GM12878 (cell line): ENCODE measurements around the gene MALRD1. TPM values are rescaled to one million over a fixed set of nuclear protein-coding genes. Genes with fewer than 3 reads are reported as not detected.

Source experiments
- ATAC-seq: fragments of 200-7000 bp; cut with Tn5 transposase; 3 replicates; pipeline ENCODE4 v1.9.1; 2020; ENCODE audit warnings: mild to moderate bottlenecking, moderate library complexity
- BruUV-seq: library from RNA; stranded (reverse); fragments of 400-500 nt; replicated peaks from 2 replicates; lab custom pipeline; 2021; lab: Mats Ljungman, UMichigan
- CTCF ChIA-PET: fragments of 300-600 bp; sonication (Branson Sonifier 250); formaldehyde crosslinking; extraction: SDS; loops from one replicate; lab custom pipeline; 2021; ENCODE audit warnings: inconsistent platforms; lab: Yijun Ruan, JAX
- POLR2A ChIA-PET: fragments of 350-600 bp; formaldehyde crosslinking; extraction: SDS; loops from one replicate; lab custom pipeline; 2021; ENCODE audit warnings: inconsistent platforms; lab: Charles Lee
- RAD21 ChIA-PET: fragments of 300-600 bp; sonication (Branson Sonifier 250); formaldehyde crosslinking; loops from one replicate; lab custom pipeline; 2023; ENCODE audit warnings: antibody characterized with exemption; ENCODE audit not compliant: unreplicated experiment; lab: Charles Lee
- SMC1A ChIA-PET: fragments of 300-600 bp; sonication (Branson Sonifier 250); formaldehyde crosslinking; loops from one replicate; lab custom pipeline; 2023; ENCODE audit not compliant: unreplicated experiment, uncharacterized antibody; lab: Charles Lee
- DNase-seq: peaks from one replicate; pipeline ENCODE4 v3.0.0-alpha.2; 2011; ENCODE audit warnings: low read depth, low spot score
- FAIRE-seq: peaks from 3 replicates; lab custom pipeline; 2011; peaks lifted over from hg19 to GRCh38; lab: Jason Lieb, UNC
- H2AFZ ChIP-seq: 2 replicates; pipeline ENCODE4 v1.6.0; 2011; ENCODE audit warnings: low read depth, low read length, control low read depth; ENCODE audit not compliant: control insufficient read depth
- H3K27ac ChIP-seq: 2 replicates; pipeline ENCODE4 v1.5.1; 2011; ENCODE audit warnings: control low read depth; ENCODE audit not compliant: control insufficient read depth, insufficient read depth
- H3K27me3 ChIP-seq, 2 experiments: replicated peaks in 1 of 2; 2 replicates each; pipeline versions ENCODE4 v1.6.0 to v1.6.1; 2011; ENCODE audit warnings: low read length in 1 of 2; ENCODE audit not compliant: control insufficient read depth in 2 of 2, insufficient read depth in 2 of 2
- H3K36me3 ChIP-seq, 2 experiments: 2 replicates each; pipeline ENCODE4 v1.5.1; 2011; ENCODE audit warnings: low read length in 1 of 2; ENCODE audit not compliant: control insufficient read depth in 2 of 2, insufficient read depth in 2 of 2
- H3K4me1 ChIP-seq: 2 replicates; pipeline ENCODE4 v1.6.1; 2011; ENCODE audit warnings: mild to moderate bottlenecking, low read length, moderate library complexity, mixed read lengths; ENCODE audit not compliant: control insufficient read depth, insufficient read depth
- H3K4me2 ChIP-seq: 2 replicates; pipeline ENCODE4 v1.6.0; 2011; ENCODE audit warnings: control low read depth; ENCODE audit not compliant: control insufficient read depth, insufficient read depth
- H3K4me3 ChIP-seq: fragments of 200-600 bp; sonication (generic); 2 replicates; pipeline ENCODE4 v1.5.1; 2016
- H3K79me2 ChIP-seq: 2 replicates; pipeline ENCODE4 v1.6.0; 2011; ENCODE audit warnings: low read length; ENCODE audit not compliant: control insufficient read depth, insufficient read depth
- H3K9ac ChIP-seq: 2 replicates; pipeline ENCODE4 v1.8.0; 2011; ENCODE audit warnings: low read length, control low read depth, mixed read lengths; ENCODE audit not compliant: control insufficient read depth, insufficient read depth
- H3K9me3 ChIP-seq: replicated peaks from 3 replicates; pipeline ENCODE4 v1.5.1; 2011; ENCODE audit warnings: mild to moderate bottlenecking, low read length; ENCODE audit not compliant: control insufficient read depth, insufficient read depth
- H4K20me1 ChIP-seq: 2 replicates; pipeline ENCODE4 v1.6.0; 2011; ENCODE audit not compliant: control insufficient read depth, insufficient read depth
- BCL11A ChIP-seq: IDR thresholded peaks from 2 replicates; pipeline ENCODE4 v1.6.1; 2011; ENCODE audit warnings: low read depth, low read length
- BHLHE40 ChIP-seq, 2 experiments: fragments of 450-650 bp in 1 of 2; IDR thresholded peaks; 2 replicates each; pipeline ENCODE4 v1.6.1; 2011 to 2017; ENCODE audit warnings: low read depth in 2 of 2, borderline replicate concordance in 1 of 2, improper control_type of control experiment in 1 of 2, low read length in 1 of 2, mild to moderate bottlenecking in 1 of 2
- CHD4 ChIP-seq: fragments of 200-600 bp; sonication (generic); IDR thresholded peaks from 2 replicates; pipeline ENCODE4 v1.6.1; 2016; ENCODE audit warnings: mild to moderate bottlenecking
- GABPA ChIP-seq: IDR thresholded peaks from 2 replicates; pipeline ENCODE4 v1.6.1; 2014; ENCODE audit warnings: antibody characterized with exemption, low read depth, mild to moderate bottlenecking, inconsistent platforms
- IRF3 ChIP-seq: fragments of 450-650 bp; IDR thresholded peaks from 2 replicates; pipeline ENCODE4 v1.6.1; 2014; ENCODE audit warnings: mild to moderate bottlenecking
- JUNB ChIP-seq: IDR thresholded peaks from 2 replicates; pipeline ENCODE4 v1.6.1; 2016; ENCODE audit warnings: antibody characterized with exemption, mild to moderate bottlenecking
- RUNX3 ChIP-seq: IDR thresholded peaks from 2 replicates; pipeline ENCODE4 v1.6.1; 2012; ENCODE audit warnings: low read length, inconsistent platforms
- SIN3A ChIP-seq: IDR thresholded peaks from 2 replicates; pipeline ENCODE4 v1.6.1; 2012; ENCODE audit warnings: low read depth, low read length, improper control_type of control experiment
- ZNF622 ChIP-seq: fragments of 450-650 bp; IDR thresholded peaks from 2 replicates; pipeline ENCODE4 v1.6.1; 2017; ENCODE audit warnings: mild to moderate bottlenecking, inconsistent platforms
- WGBS: methylation state at CpG from one replicate; pipeline ENCODE4 v1.1.6; 2016; ENCODE audit warnings: low lambda C conversion rate; ENCODE audit not compliant: insufficient replicate concordance, insufficient coverage; ENCODE audit errors: missing lambda C conversion rate; 5-methylcytosine and 5-hydroxymethylcytosine counted together
- in situ Hi-C: fragments of 300-500 bp; cut with MboI; formaldehyde crosslinking; loops from 9 replicates; pipeline ENCODE4 v1.14.3; 2018; ENCODE audit warnings: mixed read lengths
- intact Hi-C: fragments of 100-400 bp; cut with micrococcal nuclease; formaldehyde crosslinking; loops from one replicate; pipeline ENCODE4 v1.14.2; 2022; ENCODE audit not compliant: unreplicated experiment
- polyA plus RNA-seq, 11 experiments: library from polyadenylated mRNA; depleted of rRNA in 4 of 11; unstranded in 6 of 11; stranded (reverse) in 5 of 11; fragments of >200 nt; fragmentation: Nextera tagmentation in 4 of 11; fragmentation: Illumina TruSeq in 1 of 11; extraction: Ambion mirVana in 4 of 11; extraction: Trizol in 1 of 11; gene quantifications; 1 replicate in 1 of 11; 2 replicates in 10 of 11; pipeline versions ENCODE4 v1.2.1 to v1.2.3, GENCODE V29; 2011 to 2016; ENCODE audit warnings: inconsistent platforms in 2 of 11, missing spikeins in 2 of 11, low read depth in 1 of 11
- total RNA-seq, 4 experiments: library from RNA; depleted of rRNA in 3 of 4; stranded (reverse); fragments of >200 nt in 3 of 4; fragmentation: Illumina TruSeq in 1 of 4; extraction: Trizol in 1 of 4; gene quantifications; 2 replicates each; pipeline versions ENCODE4 v1.2.1 to v1.2.3, GENCODE V29; 2013 to 2021
- TF ChIP-seq, protein P1 (sequence below): fragments of 450-650 bp; IDR thresholded peaks from 2 replicates; pipeline ENCODE4 v1.6.1; 2016; ENCODE audit warnings: mild to moderate bottlenecking
- TF ChIP-seq, protein P2 (sequence below): fragments of 450-650 bp; IDR thresholded peaks from 2 replicates; pipeline ENCODE4 v1.6.1; 2017; ENCODE audit warnings: antibody characterized with exemption, mild to moderate bottlenecking, moderate library complexity

Gene MALRD1
- total and polyA plus RNA-seq, 10 of the 15 experiments (the other 5 are each of a cell fraction or from before 2014, with no cell fraction given), result 0.12 to 6.6 (median 0.26) TPM; not detected in 2

DNA sequence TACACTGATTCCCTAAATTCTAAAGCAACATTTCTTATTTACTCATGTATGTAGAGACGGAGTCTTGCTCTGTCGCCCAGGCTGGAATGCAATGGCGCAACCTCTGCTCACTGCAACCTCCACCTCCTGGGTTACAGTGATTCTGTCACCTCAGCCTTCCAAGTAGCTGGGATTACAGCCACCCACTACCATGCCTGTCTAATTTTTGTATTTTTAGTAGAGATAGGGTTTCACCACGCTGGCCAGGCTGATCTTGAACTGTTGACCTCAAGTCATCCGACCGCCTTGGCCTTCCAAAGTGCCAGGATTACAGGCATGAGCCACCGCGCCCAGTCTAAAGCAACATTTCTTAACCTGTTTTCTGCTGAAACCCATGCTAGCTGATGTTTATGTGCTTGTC is 540.0 kb downstream of the MALRD1 start:
- Histone ChIP-seq H3K27me3 (no peaks in the 10 kb centered on the region), H3K79me2 (no peaks in the 10 kb centered on the region), H3K9ac (no peak overlapping the region), H3K27ac (no peak overlapping the region), H4K20me1 (no peaks in the 10 kb centered on the region), H3K4me1 (no peaks in the 10 kb centered on the region), H3K36me3 (no peaks in the 10 kb centered on the region), H3K4me3 (no peak overlapping the region), H3K9me3 (no peaks in the 10 kb centered on the region; the same call in 2 of the 3 replicates), H3K4me2 (no peak overlapping the region), H2AFZ (no peak overlapping the region)
- ChIA-PET SMC1A (no interaction called here), RAD21 (no interaction called here), CTCF (no interaction called here), POLR2A (no interaction called here)
- ATAC-seq (no peak), DNase-seq (no peak), FAIRE-seq (no peak)
- TF ChIP-seq IRF3 (no peak), SIN3A (no peak), BCL11A (no peak), ZNF622 (no peak), CHD4 (no peak), RUNX3 (no peak), JUNB (no peak), BHLHE40 (IDR thresholded peaks at IDR 0.05; ENCODE audit: borderline replicate concordance in 1 of 2, low read depth in 2 of 2, low read length in 1 of 2) (no peak), GABPA (no peak)
- TF ChIP-seq, protein P1, sequence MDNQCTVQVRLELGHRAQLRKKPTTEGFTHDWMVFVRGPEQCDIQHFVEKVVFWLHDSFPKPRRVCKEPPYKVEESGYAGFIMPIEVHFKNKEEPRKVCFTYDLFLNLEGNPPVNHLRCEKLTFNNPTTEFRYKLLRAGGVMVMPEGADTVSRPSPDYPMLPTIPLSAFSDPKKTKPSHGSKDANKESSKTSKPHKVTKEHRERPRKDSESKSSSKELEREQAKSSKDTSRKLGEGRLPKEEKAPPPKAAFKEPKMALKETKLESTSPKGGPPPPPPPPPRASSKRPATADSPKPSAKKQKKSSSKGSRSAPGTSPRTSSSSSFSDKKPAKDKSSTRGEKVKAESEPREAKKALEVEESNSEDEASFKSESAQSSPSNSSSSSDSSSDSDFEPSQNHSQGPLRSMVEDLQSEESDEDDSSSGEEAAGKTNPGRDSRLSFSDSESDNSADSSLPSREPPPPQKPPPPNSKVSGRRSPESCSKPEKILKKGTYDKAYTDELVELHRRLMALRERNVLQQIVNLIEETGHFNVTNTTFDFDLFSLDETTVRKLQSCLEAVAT, result no peak
- TF ChIP-seq, protein P2, sequence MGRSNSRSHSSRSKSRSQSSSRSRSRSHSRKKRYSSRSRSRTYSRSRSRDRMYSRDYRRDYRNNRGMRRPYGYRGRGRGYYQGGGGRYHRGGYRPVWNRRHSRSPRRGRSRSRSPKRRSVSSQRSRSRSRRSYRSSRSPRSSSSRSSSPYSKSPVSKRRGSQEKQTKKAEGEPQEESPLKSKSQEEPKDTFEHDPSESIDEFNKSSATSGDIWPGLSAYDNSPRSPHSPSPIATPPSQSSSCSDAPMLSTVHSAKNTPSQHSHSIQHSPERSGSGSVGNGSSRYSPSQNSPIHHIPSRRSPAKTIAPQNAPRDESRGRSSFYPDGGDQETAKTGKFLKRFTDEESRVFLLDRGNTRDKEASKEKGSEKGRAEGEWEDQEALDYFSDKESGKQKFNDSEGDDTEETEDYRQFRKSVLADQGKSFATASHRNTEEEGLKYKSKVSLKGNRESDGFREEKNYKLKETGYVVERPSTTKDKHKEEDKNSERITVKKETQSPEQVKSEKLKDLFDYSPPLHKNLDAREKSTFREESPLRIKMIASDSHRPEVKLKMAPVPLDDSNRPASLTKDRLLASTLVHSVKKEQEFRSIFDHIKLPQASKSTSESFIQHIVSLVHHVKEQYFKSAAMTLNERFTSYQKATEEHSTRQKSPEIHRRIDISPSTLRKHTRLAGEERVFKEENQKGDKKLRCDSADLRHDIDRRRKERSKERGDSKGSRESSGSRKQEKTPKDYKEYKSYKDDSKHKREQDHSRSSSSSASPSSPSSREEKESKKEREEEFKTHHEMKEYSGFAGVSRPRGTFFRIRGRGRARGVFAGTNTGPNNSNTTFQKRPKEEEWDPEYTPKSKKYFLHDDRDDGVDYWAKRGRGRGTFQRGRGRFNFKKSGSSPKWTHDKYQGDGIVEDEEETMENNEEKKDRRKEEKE, result no peak
- 34% methylated on average over 8 of the region's 8 CpGs for WGBS
- no TSS peak for BruUV-seq
- intact Hi-C loops (no loop called here), in situ Hi-C loops (no loop called here)
